ENCODE results near the gene MYLK4. TPM values are rescaled to one million over a fixed set of nuclear protein-coding genes. Genes with fewer than 3 reads are reported as not detected.

MYLK4 gene
- polyA plus RNA-seq, 3 donors = 0.04 to 0.45 (median 0.08) TPM

GRCh38 chr6:2753110-2753489, 2.4 kb upstream of the MYLK4 start:
- Mint-ChIP-seq H3K36me3 (no peaks in the 10 kb centered on the region), H3K4me3 (no peak overlapping the region), H3K9me3 (no peaks in the 10 kb centered on the region), H3K4me1 (peaks cover 18% of the 10 kb centered on the region), H3K27me3 (ENCODE audit: low read depth in 3 of 3) (peaks cover 0 to 9% (median 8%) of the 10 kb centered on the region in 3 donors), H3K27ac (no peak overlapping the region)
- Histone ChIP-seq H3K9ac (ENCODE audit: insufficient read depth, low read length, poor library complexity, severe bottlenecking) (no peak overlapping the region), H4K20me1 (ENCODE audit: insufficient read depth, low read length) (no peaks in the 10 kb centered on the region), H3K4me3 (replicated peaks in 1 of 3; ENCODE audit: low read depth in 2 of 3, low read length in 3 of 3) (no peak overlapping the region), H3K27ac (ENCODE audit: low read depth in 1 of 2, low read length in 2 of 2) (no peak overlapping the region), H3K79me2 (ENCODE audit: insufficient read depth, low read length) (no peaks in the 10 kb centered on the region), H3K4me2 (replicated peaks; ENCODE audit: extremely low read depth, low read length, poor library complexity, severe bottlenecking) (no peak overlapping the region), H3K27me3 (ENCODE audit: control insufficient read depth in 2 of 2, insufficient read depth in 2 of 2, low read length in 2 of 2) (no peaks in the 10 kb centered on the region), H3K4me1 (ENCODE audit: control insufficient read depth in 1 of 2, insufficient read depth in 2 of 2, low read length in 2 of 2) (peaks cover 15 to 17% of the 10 kb centered on the region in 2 donors), H3K36me3 (replicated peaks in 1 of 2; ENCODE audit: control insufficient read depth in 1 of 2, insufficient read depth in 2 of 2, low read length in 2 of 2) (no peaks in the 10 kb centered on the region), H3K9me3 (replicated peaks in 1 of 2; ENCODE audit: control insufficient read depth in 1 of 2, insufficient read depth in 1 of 2, low read length in 2 of 2) (no peaks in the 10 kb centered on the region), H2AFZ (ENCODE audit: insufficient read depth, low read depth, low read length, poor library complexity, severe bottlenecking) (no peak overlapping the region)
- DNase-seq = no peak
- WGBS (ENCODE audit: insufficient coverage) = 70% methylated on average over 2 of the region's 7 CpGs
- intact Hi-C loops (cut with micrococcal nuclease) = no loop called here
- no peak for TF ChIP-seq CTCF (IDR thresholded peaks at IDR 0.05)

DNA sequence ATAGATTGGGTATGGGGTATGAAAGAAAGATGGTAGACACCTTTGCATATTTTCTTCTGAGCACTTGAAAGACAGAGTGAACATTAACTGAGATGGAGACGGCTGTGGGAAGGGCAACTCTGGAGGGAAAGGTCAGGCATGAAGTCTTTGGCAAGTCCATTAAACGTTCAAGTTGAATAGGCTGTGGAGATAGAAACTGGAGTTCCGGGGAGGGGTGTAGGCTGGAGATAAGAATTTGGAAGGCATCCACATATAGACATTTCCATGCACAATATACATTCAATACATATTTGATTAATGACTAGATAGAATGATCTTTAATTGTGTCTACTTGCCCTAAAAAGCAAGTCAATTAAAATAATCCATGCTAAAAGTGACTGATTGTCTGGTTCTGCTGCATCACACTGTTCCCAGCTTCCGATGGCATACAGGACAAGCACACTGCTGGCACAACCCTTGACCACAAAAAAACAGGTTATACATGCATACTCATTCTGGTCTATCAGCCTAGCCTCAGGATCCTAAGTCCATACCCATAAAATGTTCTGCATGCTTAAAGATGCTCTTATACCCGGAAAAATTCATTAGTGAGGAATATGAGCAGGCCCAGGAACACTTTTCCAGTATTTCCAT, 1.9 kb upstream of the MYLK4 start:
- WGBS (ENCODE audit: insufficient coverage) = 33% methylated on average over 1 of the region's 5 CpGs
- H4K20me1 ChIP-seq (ENCODE audit: insufficient read depth, low read length) = no peaks in the 10 kb centered on the region
- H3K4me1 ChIP-seq (ENCODE audit: control insufficient read depth in 1 of 2, insufficient read depth in 2 of 2, low read length in 2 of 2) = peaks cover 15 to 17% of the 10 kb centered on the region in 2 donors
- Mint-ChIP-seq H3K9me3 (no peaks in the 10 kb centered on the region), H3K4me1 (peaks cover 18% of the 10 kb centered on the region), H3K27me3 (ENCODE audit: low read depth in 3 of 3) (peaks cover 0 to 9% (median 8%) of the 10 kb centered on the region in 3 donors), H3K36me3 (no peaks in the 10 kb centered on the region), H3K27ac (no peak overlapping the region), H3K4me3 (no peak overlapping the region)
- H3K4me2 ChIP-seq (replicated peaks; ENCODE audit: extremely low read depth, low read length, poor library complexity, severe bottlenecking) = no peak overlapping the region
- no peak overlapping the region for H3K4me3 ChIP-seq (replicated peaks in 1 of 3; ENCODE audit: low read depth in 2 of 3, low read length in 3 of 3)
- intact Hi-C loops (cut with micrococcal nuclease) = no loop called here
- no peak overlapping the region for H3K9ac ChIP-seq (ENCODE audit: insufficient read depth, low read length, poor library complexity, severe bottlenecking)
- no peak overlapping the region for H3K27ac ChIP-seq (ENCODE audit: low read depth in 1 of 2, low read length in 2 of 2)
- H3K27me3 ChIP-seq (ENCODE audit: control insufficient read depth in 2 of 2, insufficient read depth in 2 of 2, low read length in 2 of 2) = no peaks in the 10 kb centered on the region
- no peak for DNase-seq
- no peaks in the 10 kb centered on the region for H3K9me3 ChIP-seq (replicated peaks in 1 of 2; ENCODE audit: control insufficient read depth in 1 of 2, insufficient read depth in 1 of 2, low read length in 2 of 2)
- no peak for TF ChIP-seq CTCF (IDR thresholded peaks at IDR 0.05)
- H2AFZ ChIP-seq (ENCODE audit: insufficient read depth, low read depth, low read length, poor library complexity, severe bottlenecking) = no peak overlapping the region
- no peaks in the 10 kb centered on the region for H3K36me3 ChIP-seq (replicated peaks in 1 of 2; ENCODE audit: control insufficient read depth in 1 of 2, insufficient read depth in 2 of 2, low read length in 2 of 2)
- H3K79me2 ChIP-seq (ENCODE audit: insufficient read depth, low read length) = no peaks in the 10 kb centered on the region
